GM19468 (cell line): ENCODE data around the gene TPMT.
A peak's percentile ranks its signal among the peaks of the same experiment; 100 is the strongest.
"Not testable (repeated sequence)": the region's sequence is repeated elsewhere in the genome, so short reads cannot be mapped to it uniquely, and the experiment has no call there.

Experiments
- ATAC-seq: cut with Tn5 transposase; IDR thresholded peaks from one replicate; pipeline ENCODE4 v1.9.1; 2021; ENCODE audit warnings: mild to moderate bottlenecking, moderate library complexity, moderate number of reproducible peaks; ENCODE audit not compliant: unreplicated experiment; ENCODE audit errors: extremely low read depth

The TPMT gene

DNA sequence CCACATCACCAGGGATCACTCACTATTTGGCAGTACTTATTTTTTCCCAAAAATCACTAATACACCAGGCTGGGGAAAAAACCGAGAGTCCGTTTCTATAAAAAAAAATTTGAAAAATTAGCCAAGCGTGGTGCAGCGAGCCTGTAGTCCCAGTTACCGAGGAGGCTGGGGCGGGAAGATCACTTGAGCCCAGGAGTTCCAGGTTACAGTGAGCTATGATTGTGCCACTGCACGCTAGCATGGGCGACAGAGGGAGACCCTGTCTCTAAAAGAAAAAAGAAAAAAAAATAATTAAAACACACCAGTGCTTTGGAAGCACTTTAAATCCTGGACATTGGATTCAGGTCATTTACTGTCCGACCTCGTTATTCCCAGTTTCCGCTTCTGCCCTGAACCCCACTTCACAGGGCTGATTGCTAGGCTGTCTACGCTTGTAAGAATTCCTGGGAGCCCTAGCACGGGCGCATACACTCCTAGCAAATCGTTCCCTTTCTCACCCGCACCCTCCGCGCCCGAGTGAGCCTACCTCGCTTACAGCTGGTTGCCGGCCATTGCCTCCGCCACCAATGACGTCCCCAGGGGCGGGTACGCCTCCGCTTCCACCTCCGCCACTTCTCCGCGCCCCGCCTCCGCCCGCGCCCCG lies at the start of gene TPMT:
TPMT (minus strand) TSS at position 571 of the 643 bp plus-strand sequence. CDS start 5,950 bp downstream, outside the sequence.
- ATAC-seq = peak; percentile 37

DNA sequence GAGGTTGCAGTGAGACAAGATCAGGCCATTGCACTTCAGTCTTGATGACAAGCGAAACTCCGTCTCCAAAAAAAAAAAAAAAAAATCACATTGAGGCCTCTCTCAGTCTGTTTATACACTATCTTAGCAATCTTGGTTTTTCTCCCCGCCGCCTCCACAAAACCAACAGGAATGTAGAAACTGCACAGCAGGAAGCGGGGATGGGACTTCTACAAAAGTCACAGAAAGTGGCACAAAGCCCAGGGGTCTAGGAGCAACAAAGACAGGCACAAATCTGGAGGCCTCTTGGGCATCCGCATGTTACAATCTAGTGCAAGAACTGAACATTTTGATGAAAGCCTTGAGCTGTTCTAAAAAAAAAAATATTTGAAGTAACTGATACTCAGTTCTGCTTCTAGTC lies 48.9 kb upstream of the TPMT start:
- no peak for ATAC-seq

DNA sequence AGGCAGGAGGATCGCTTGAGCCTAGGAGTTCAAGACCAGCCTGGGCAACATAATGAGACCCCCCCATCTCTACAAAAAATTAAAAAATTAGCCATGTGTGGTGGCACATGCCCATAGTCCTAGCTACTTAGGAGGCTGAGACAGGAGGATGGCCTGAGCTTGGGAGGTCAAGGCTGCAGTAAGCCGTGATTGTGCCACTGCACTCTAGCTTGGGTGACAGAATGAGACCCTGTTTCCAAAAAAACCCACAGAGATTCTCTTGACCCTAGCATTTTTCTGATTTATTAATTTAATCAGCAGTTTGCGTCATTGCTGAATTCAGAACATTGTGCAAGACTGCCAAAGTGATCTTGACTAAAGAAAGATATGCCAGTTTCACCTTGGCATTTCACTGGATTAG lies 37.1 kb upstream of the TPMT start:
- ATAC-seq = no peak

DNA sequence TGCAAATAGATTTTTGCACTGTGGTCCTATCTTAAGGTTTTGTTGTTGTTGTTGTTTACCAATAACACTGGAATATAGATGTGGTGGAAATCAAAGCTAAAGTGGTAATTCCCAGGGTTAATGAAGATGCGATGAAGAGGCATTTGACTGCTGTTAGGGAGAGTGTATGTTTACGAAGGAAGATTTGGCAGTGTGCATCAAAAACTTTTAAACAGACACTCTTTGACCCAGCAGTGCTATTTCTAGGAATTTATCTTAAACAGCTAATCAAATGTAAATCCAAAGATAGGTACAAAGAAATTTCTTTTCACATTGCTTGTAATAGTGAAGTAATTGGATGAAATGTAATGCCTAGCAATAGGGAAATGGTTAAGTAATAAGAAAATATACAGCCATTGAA lies 34.3 kb upstream of the TPMT start:
- ATAC-seq = no peak

DNA sequence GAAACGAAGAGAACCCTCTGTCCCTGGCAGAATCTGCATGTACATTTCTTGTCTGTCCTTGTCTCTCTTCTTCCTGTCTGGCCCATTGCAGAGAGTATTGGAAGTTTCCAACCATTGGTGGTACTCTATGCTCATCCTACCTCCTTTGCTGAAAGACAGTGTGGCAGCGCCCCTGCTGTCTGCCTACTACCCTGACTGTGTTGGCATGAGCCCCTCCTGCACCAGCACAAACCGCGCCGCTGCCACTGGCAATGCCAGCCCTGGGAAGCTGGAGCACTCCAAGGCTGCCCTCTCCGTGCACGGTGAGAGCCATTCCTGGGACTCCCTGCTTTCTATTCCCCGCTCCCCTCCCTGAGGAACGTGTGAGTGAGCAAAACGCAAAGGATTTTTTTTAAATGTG lies 32.8 kb upstream of the TPMT start:
- ATAC-seq = no peak

DNA sequence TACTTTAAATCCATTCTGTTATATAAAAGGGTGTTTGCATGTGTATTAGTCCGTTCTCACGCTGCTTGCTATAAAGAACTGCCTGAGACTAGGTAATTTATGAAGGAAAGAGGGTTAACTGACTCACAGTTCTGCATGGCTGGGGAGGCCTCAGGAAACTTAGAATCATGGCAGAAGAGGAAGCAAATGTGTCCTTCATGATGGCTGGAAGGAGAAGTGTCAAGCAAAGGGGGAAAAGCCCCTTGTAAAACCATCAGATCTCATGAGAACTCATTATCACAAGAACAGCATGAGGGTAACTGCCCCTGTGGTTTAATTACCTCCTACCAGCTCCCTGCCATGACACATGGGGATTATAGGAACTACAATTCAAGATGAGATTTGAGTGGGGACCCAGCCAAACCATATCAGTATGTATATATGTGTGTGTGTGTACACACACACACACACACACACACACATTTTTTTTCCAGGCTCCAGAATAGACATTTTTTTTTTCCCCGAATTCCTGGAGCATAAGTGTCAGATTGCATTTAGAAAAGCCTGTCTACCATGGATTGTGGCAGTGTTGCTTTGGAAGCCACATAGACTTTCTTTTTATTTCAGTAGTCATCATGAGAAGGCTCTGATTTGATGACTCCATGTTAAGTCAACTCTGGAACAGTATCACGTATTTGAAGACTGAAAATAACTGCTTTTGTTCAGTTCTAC lies 31.8 kb upstream of the TPMT start:
- ATAC-seq = no peak

DNA sequence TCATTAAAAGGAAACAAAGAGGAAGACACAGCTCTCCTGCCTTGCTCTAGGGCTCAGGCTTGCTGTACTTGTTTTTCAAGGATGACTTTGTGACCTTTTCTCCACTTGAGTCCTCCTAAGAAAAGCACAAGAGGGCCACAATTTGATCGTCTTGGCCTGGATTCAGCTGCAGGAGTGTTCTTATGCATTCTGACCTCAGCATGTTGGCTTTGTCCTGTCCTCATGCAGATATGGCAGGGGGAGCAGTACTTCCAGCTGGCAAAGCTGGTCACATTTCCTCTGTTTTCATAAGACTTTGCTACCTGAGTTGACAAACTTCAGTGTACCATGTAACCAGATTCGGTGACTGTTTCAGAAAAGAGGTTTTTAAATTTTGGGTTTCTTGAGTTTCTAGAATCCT lies 31.2 kb upstream of the TPMT start:
- no peak for ATAC-seq

DNA sequence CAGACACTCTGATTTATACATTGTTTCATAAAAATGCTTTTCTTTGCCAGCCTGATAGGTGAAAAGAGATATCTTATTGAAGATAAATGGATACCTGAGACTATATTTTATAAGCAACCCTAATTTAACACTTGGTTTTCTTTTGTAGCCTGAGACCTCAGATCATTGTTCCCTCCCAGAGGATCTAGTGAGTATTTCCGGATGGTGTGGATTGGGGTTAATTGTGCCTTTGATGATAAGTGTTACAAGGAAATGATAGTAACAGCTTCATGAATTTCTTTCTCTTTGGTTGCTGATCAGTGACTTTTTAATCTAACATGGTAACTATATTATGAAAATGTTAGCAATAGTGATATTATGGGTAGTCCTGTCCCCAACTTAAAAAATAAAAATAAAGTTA lies 30.7 kb upstream of the TPMT start:
- no peak for ATAC-seq

DNA sequence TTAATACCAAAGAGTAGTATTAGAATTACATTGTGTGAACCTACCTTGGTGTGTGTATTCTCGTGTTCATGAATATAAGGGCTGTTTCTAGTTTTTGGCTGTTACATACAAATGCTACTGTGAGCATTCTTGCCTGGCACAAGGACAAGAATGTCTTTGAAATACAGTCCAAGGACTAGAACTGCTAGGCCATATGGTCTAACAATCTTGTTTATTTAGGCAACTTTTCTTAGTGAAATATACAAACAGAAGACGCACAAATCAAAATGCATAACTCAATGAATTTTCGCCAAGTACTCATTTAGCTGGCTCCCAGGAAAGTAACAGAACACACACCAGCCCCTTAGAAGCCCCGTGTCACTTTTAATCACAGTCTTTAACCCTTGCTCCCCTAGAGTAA lies 28.9 kb upstream of the TPMT start:
- no peak for ATAC-seq

DNA sequence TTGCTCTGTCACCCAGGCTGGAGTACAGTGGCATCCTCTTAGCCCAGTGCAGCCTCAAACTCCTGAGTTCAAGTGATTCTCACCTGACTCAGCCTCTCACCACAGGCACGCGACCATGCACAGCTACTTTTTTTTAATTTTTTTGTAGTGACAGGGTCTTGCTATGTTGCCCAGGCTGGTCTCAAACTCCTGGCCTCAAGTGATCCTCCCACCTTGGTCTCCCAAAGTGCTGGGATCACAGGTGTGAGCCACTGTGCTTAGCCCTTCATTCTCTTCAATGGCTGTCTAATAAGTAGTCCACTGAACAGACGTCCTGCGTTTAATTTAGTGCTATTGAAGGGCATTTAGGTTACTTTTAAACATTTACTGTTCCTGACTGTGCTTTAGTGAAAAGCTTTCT lies 27.7 kb upstream of the TPMT start:
- no peak for ATAC-seq

DNA sequence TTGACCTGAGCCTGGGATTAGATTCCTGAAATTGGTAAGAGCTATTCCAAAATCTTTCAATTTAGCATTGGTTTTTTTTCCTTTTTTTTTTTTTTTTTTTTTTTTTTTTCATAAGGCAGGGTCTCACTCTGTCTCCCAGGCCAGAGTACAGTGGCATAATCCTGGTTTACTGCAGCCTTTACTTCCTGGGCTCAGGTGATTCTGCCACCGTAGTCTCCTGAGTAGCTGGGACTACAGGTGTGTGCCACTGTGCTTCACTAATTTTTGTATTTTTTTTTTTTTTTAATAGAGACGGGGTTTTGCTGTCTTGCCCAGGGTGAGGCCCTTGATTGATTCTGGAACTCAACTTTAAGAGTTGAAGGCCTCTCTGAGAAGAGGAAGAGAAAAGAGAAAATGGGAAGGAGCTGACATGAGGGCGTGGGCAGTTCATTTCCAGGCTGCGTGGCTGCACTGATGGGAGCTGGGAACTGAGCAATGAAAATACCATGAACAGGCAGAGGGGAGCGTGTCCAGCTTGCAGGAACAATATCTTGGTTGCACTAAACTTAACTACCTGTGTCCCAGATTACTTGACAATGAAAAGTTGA lies 25.0 kb upstream of the TPMT start:
- no peak for ATAC-seq

DNA sequence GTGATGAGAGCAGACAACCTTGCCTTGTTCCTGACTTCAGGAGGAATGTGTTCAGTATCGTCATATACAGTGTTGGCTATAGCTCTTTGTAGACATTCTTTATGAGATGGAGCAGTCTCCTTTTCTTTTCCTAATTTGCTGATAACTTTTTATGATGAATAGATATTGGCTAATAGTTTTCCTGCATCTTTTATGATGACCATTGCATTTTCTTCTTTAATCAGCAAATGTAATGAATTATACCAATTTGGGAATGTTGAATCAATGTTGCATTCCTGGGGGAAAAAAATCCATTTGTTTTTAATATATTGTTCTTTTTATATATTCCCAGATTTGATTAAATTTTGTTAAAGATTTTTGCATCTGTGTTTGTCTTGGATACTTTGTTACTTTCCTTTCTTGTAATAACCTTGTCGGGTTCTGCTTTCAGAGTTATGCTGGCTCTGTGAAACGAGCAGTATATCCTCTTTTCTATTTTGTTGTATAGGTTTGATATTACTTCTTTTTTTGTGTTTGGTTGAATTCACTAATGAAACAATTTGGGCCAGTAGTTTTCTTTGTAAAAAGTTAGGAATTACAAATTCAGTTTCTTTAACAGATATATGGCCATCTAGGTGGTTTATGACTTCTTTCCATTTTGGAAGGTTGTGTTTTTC lies 24.2 kb upstream of the TPMT start:
- no peak for ATAC-seq

DNA sequence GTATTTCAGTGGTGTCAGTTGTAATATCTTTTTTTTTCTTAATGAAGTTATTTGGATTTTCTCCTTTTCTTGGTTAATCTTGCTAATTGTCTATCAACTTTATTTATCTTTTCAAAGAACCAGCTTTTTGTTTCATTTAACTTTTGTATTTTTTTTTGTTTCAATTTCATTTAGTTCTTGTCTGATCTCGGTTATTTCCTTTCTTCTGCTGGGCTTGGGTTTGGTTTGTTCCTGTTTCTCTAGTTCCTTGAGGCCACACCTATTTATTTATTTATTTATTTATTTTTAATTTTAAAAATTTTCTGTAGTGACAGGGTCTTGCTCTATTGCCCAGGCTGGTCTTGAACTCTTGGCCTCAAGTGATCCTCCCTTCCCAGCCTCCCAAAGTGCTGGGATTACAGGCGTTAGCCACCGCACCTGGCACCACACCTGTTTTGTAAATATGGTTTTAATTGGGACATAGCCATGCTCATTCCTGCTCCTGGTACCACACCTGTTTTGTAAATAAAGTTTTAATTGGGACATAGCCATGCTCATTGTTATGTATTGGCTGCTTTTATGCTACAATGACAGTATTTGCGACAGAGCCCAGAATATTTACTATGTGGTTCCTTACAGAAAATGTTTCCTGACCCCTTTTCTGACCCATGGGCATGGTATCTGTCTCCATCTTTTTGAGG lies 22.5 kb upstream of the TPMT start:
- no peak for ATAC-seq

DNA sequence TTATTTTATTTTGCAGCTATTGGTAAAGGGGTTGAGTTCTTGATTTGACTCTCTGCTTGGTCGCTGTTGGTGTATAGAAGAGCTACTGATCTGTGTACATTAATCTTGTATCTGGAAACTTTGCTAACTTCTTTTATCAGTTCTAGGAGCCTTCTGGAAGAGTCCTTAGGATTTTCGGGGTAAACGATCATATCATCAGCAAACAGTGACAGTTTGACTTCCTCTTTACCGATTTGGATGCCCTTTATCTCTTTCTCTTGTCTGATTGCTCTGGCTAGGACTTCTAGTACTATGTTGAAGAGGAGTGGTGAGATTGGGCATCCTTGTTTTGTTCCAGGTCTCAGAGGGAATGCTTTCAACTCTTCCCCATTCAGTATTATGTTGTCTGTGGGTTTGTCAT lies 21.3 kb upstream of the TPMT start:
- ATAC-seq = not testable (repeated sequence)

DNA sequence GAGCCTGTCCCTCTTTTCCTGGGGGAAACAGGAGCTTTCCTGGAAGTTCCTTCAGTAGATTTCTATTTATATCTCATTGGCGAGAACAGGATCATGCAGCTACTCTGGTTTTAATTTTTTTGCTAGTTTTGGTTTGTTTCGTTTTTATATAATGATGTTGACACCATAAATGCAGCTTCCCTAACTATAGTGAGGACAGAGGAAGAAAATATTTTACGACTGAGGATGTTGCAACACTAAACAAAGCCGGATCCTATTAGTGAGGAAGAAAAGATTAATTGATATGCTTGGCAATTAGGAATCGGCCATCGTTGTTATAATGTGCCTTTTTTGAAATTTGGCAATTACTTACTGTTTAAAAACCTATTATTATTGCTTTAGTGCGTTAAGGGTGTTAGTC lies 17.0 kb upstream of the TPMT start:
- ATAC-seq = no peak

DNA sequence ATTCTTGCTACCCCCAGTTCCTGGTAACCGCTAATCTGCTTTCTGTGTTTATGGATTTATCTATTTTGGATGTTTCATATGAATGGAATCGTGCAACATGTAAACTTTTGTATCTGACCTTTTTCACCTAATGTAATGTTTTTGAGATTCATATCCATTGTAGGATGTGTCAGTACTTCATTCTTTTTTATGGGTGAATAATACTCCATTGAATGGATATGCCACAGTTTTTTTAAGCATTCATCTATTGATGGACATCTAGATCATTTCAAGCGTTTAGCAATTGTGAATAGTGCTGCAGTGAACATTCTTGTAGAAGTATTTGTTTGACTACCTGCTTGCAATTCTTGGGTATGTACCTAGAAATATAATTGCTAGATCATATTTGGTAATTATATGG lies 13.4 kb upstream of the TPMT start:
- ATAC-seq = no peak

DNA sequence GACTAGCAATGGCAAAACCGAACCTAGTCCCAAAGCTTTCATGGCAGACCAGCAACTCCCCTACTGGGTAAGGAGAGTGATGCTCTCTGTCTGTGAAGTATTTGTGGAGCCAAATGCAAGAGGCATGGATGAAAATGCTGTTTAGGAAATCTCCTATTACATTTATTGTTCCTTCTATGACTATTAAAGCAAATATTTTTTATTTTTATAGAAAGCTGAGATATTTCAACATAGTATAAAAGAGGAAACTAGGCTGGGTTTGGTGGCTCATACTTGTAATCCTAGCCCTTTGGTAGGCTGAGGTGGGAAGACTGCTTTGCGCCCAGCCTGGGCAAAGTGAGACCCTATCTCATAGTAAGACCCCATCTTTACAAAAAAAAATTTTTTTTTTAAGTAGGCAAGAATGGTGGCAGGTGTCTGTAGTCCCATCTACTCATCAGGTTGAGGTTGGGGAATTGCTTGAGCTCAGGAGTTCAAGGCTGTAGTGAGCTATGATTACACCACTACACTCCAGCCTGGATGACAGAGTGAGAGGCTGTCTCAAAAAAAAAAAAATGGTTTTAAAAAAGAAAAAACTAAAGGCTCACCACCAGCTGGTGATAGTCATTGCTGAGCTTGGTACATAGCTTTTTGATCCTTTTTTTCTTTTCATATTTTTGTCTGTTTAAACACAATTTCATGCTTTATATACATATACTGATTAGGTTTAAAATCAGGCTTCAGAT lies 11.6 kb upstream of the TPMT start:
- no peak for ATAC-seq

DNA sequence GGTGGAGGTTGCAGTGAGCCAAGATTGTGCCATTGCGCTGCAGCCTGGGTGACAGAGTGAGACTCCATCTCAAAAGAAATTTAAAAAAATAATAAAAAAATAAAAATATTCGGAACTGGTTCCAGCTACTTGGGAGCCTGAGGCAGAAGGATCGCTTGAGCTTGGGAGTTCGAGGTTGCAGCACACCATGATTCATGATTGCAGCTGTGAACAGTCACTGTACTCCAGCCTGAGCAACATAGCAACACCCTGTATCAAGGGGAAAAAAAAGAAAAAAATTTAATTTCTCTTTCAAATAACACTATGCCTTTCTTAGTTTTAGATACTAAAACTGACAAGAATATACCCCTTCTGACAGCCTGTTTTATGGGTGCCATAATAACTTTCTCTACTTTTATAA lies 10.9 kb upstream of the TPMT start:
- ATAC-seq = no peak

DNA sequence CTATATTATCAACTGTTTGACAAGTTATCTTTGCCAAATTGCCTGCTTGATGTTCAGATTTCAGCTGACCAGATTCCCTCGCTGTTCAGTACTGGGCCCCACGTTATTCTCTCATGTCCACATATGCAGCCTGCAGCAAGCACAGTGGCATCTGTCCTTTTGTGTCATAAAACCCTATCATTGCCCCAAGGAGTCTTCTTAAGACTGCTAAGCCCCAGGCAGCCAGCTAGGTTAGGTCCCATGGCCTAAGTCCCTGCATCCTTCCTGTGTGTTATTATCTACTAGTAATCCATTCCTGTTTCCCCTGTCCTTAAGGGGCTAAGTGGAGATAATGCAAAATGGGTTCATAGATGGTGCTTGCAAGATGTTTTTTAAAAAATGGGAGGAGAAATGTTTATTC lies 7.5 kb upstream of the TPMT start:
- ATAC-seq = no peak

DNA sequence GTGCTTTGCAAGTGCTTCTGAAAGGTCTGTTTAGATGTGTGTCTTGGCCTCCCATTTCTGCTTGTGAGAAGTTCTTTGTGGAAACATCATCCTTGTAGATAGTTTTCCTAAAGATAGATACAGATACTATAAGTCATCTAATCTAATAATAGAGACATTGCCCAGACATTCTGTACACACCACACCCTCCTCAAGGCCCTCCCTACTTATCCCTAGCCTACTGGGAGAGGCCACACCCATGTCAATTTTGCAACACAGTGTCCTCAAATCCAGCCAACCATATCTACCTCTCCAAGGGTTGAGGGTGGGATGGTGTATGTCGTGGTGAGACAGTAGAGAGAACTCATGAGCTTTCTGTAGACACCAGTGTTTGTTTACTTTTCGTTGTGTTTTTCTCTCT lies 6.6 kb upstream of the TPMT start:
- no peak for ATAC-seq
